DMS53 treated with DMSO at 0.1 percent for 48 hours (cell line): ENCODE results near the gene TIGD3.

Experiments used
- DNase-seq: peaks from one replicate; lab custom pipeline; 2025; ENCODE audit not compliant: unreplicated experiment; lab: John Stamatoyannopoulos, UW

Gene TIGD3, protein sequence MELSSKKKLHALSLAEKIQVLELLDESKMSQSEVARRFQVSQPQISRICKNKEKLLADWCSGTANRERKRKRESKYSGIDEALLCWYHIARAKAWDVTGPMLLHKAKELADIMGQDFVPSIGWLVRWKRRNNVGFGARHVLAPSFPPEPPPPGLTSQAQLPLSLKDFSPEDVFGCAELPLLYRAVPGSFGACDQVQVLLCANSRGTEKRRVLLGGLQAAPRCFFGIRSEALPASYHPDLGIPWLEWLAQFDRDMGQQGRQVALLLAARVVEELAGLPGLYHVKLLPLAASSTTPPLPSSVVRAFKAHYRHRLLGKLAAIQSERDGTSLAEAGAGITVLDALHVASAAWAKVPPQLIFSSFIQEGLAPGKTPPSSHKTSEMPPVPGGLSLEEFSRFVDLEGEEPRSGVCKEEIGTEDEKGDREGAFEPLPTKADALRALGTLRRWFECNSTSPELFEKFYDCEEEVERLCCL

DNA sequence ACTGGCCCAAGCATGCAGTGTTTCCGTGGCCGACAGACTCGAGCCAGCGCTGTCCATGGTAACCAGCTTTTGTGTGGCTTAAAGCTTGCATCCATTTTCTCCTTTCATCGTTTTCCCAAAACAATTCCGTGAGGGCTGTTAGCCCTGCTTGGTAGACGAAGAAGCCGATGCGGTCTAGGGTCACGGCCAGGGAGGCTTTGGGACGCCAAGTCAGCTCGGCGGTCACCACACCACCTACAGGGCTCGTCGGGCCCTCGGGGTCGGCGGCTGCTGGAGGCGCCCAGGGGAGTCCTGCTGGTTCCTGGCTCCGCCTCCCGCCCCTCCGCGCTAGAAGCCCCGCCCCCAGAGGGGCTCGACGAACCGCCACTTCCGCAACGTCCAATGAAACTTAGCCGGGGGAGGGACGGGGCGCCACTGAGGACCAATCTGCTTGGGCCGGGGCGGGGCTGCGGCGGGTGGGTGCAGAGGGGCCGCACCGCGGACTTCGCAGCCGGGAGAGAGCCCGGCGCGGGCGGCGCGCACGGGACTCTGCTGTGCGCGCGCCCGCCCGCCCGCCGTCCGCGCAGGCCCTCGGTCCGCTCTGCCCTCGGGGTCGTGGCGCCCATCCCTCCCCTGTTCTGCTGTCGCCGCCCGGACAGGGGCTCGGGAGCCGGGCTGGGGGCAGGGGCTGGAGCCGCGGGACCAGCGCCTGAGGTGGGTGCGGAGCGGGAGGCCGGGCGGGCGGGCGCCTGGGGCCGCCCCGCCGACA, at the start of gene TIGD3:
TIGD3 (plus strand) TSS at position 487 of the 748 bp plus-strand sequence. CDS start 1,058 bp downstream, outside the sequence.
- DNase-seq: peak; percentile 92

DNA sequence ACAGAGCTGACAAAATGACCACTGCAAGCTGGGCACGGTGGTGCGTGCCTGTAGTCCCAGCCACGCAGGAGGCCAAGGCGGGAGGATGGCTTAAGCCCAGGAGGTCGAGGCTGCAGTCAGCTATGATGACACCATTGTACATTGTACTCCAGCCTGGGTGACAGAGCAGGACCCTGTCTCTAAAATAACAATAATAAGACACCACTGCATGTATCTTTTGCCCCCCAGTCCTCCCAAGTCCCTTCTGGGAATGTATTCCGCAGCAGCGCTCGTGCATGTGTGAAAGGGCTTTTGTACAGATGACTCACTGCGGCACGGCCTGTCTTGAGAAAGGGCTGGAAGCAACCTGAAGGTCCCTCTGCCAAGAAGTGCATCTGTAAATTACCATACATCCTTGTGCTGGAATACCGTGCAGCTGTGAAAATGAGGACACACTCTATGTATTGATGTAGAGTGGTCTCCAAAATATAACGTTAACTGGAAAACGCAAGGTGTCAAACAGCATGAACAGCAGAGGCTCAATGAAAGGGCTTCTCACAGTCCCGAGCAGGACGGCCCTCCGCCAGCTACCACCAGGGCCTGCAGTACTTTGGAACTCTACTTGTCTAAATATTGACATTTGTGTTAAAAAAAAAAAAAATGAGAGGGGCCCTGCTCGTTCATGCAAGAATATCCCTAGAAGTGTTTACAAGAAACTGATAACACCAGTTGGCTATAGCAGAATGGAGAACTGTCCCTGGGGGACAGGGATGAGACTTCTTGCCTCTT, 48.9 kb upstream of the TIGD3 start:
- DNase-seq: peak; percentile 29

GRCh38 chr11:65307298-65308229, 47.0 kb upstream of the TIGD3 start:
- DNase-seq: no peak

DNA sequence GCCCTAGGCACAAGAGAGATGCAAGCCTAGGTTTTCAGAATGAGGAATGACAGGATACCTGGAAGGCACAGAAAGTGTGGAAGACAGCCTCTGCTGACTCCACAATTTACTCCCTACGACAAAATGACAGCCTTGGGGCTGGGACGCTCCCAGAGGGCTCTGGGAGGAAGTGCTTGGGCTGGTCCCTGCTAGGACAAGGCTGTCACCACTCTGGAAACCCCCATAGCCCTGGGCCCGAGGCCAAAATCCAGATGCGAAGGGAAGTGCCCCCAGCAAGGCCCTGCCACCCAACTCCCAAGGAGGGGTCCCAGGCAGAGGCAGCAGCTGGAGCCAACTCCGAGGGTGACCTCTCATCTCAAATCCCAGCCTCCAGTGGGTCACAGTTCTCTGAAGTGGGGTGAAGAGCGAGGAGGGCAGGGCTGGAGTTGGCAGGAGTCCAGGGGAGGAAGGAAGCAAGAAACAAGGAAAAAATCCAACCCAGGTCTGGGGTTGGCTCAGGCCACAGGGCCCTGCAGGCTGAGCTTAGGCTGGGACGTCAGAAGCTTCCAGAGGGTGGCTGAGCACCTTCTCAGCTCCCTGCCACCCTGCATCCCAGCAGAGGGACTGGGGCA, 46.2 kb upstream of the TIGD3 start:
- peak; percentile 11 for DNase-seq

- no peak for DNase-seq
Measured at GRCh38 chr11:65309006-65309405, 45.5 kb upstream of the TIGD3 start.

DNA sequence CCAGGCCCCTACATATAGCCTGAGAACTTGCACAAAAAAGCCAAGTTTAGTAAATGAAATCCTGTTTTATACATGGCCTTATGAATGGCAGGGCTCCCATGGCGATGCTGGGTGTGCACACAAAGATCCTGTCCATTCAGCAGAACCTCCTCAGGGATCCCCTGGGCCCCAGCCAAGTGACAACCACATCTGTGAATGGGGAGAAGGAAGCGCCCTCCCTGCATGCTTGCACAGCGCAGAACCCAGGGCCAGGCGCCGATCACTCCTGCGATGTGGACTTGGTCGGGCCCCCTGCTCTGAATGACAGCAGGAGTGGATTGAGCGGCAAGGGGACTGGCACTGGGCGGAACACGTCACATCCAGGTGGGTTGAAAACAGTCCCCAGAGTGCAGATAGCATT, 44.3 kb upstream of the TIGD3 start:
- no peak for DNase-seq

DNA sequence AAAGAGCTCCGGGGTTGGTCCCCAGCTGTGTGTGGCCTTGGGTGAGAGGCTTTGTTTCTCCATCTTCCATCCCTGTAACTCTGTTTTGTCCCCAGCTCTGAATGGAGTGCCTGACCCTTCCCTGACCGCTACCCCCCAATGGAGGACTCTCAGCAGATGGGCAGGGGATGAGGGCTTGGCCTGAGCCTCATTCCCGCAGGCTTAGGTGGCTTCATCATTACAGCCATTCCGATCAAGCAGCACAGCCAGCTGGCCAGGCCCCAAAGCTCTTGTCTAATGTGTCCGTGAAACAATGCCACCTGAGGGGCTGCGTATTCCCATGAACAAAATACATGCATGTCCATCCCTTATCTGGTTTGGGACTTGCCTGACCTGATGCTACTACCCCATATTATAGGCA, 43.8 kb upstream of the TIGD3 start:
- DNase-seq: no peak

DNA sequence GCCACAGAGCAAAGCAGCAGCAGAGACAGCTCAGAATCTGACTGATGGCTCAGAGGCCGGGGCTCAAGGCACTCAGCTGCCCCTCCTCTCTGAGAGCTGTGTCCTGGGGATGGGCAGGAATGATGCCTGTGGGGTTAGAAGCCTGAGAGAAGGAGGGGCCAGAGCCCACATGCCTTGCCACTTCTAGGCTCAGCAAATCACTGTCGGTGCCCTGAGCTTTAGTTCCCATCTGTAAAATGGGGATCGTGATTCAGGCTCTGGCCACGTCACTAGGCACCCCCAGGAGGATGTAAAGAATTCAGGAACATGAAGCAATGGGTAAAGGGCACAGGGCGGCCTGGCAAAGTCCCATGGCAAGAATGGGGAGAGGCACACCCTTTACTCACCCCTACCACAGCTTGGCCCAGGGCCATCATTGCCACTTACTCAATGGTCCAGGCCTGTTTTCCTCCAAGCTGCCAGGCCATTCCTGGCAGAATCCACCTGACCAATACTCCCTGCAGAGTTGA, 43.3 kb upstream of the TIGD3 start:
- DNase-seq: no peak

GRCh38 chr11:65314501-65315203, 39.9 kb upstream of the TIGD3 start, which contains the start of gene CDC42EP2:
Gene CDC42EP2 (plus strand): TSS chr11:65314866. CDS start chr11:65320899, 6,033 bp downstream.
- peak; percentile 68 for DNase-seq

- peak; percentile 55 for DNase-seq
Measured at GRCh38 chr11:65315204-65315865, 39.2 kb upstream of the TIGD3 start.

- peak; percentile 50 for DNase-seq
Measured at GRCh38 chr11:65315866-65316226, 38.7 kb upstream of the TIGD3 start.

DNA sequence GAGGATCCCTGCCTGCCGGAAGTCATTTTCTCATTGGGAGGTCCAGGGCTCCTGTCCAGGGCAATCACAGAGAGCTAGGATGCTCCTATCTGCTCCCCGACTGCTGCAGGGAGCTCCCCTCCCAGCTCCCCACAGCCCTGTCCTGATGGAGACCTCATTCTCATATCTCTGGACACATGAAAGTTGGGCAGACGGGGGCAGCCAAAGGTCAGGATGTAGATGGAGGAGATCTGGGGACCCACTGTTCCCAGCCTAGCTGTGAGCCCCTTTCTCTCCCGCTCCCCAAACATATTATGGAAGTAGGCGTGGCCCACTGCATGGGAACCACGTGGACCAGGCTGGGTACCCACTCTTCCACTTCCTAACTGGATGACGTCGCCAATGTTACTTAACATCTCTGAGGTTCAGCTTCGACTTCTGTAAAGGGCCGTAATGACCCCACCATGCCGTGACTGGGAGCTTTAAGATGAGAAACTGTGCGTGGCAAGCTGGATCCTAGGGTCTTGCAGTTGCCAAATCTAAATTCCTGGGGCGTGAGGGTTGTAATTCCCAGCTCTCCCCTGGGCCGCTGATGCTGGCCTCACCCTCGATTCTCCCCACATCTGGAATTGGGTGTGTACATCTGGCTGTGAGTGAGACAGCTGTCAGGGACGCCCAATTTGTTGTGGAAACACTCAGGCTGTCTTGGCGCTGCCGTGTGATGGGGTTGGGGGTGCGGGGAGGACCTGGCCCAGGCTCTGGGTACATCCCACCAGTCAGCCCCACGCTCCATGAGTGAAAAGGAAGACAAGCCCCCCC, 38.1 kb upstream of the TIGD3 start:
- DNase-seq: no peak

- DNase-seq: peak; percentile 54
Measured at GRCh38 chr11:65317025-65317786, 37.3 kb upstream of the TIGD3 start.

- DNase-seq: no peak
Measured at GRCh38 chr11:65320386-65321075, 34.0 kb upstream of the TIGD3 start.

DNA sequence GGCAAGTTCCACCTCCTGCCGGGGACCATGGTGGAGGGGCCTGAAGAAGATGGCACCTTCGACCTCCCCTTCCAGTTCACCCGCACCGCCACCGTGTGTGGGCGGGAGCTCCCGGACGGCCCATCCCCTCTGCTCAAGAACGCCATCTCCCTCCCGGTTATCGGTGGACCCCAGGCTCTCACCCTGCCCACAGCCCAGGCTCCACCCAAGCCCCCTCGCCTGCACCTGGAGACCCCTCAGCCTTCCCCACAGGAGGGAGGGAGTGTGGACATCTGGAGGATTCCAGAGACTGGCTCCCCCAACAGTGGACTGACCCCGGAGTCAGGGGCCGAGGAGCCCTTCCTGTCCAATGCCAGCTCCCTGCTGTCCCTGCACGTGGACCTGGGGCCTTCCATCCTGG, 33.5 kb upstream of the TIGD3 start:
- DNase-seq: no peak

GRCh38 chr11:65321828-65322485, 32.6 kb upstream of the TIGD3 start:
- DNase-seq: no peak
